Measurements from ENCODE around the gene SETDB2. TPM values are rescaled to one million over a fixed set of nuclear protein-coding genes. Genes with fewer than 3 reads are reported as not detected.

SETDB2 gene
- polyA plus RNA-seq, 3 donors = 4.8 to 6.8 (median 6.4) TPM

GRCh38 chr13:49424011-49424560 lies 20.0 kb upstream of the SETDB2 start:
- Mint-ChIP-seq H3K27me3 (ENCODE audit: low read depth in 3 of 3) (no peaks in the 10 kb centered on the region), H3K4me3 (no peak overlapping the region), H3K4me1 (peaks cover 10% of the 10 kb centered on the region), H3K36me3 (peaks cover 0 to 5% of the 10 kb centered on the region in 2 donors), H3K9me3 (peaks cover 0 to 8% (median 2%) of the 10 kb centered on the region in 7 donors), H3K27ac (peak overlapping the region in 1 of 7 donors; percentile 30)
- H3K27ac ChIP-seq (ENCODE audit: low read depth in 1 of 2, low read length in 2 of 2) = no peak overlapping the region
- intact Hi-C loops (cut with micrococcal nuclease) = no loop called here
- H3K79me2 ChIP-seq (ENCODE audit: insufficient read depth, low read length) = no peaks in the 10 kb centered on the region
- no peaks in the 10 kb centered on the region for H3K27me3 ChIP-seq (ENCODE audit: control insufficient read depth in 2 of 2, insufficient read depth in 2 of 2, low read length in 2 of 2)
- H3K9me3 ChIP-seq (replicated peaks in 1 of 2; ENCODE audit: control insufficient read depth in 1 of 2, insufficient read depth in 1 of 2, low read length in 2 of 2) = no peaks in the 10 kb centered on the region
- H3K4me1 ChIP-seq (ENCODE audit: control insufficient read depth in 1 of 2, insufficient read depth in 2 of 2, low read length in 2 of 2) = peaks cover 7 to 10% of the 10 kb centered on the region in 2 donors
- no peaks in the 10 kb centered on the region for H4K20me1 ChIP-seq (ENCODE audit: insufficient read depth, low read length)
- H3K36me3 ChIP-seq (replicated peaks in 1 of 2; ENCODE audit: control insufficient read depth in 1 of 2, insufficient read depth in 2 of 2, low read length in 2 of 2) = no peaks in the 10 kb centered on the region
- DNase-seq = no peak
- no peak overlapping the region for H3K9ac ChIP-seq (ENCODE audit: insufficient read depth, low read length, poor library complexity, severe bottlenecking)
- no peak overlapping the region for H3K4me3 ChIP-seq (replicated peaks in 1 of 3; ENCODE audit: low read depth in 2 of 3, low read length in 3 of 3)
- TF ChIP-seq CTCF (IDR thresholded peaks at IDR 0.05) = no peak
- H3K4me2 ChIP-seq (replicated peaks; ENCODE audit: extremely low read depth, low read length, poor library complexity, severe bottlenecking) = no peak overlapping the region
- WGBS (ENCODE audit: insufficient coverage) = 57% methylated on average over 3 of the region's 7 CpGs
- no peak overlapping the region for H2AFZ ChIP-seq (ENCODE audit: insufficient read depth, low read depth, low read length, poor library complexity, severe bottlenecking)

GRCh38 chr13:49428041-49428763 lies 15.9 kb upstream of the SETDB2 start:
- no peaks in the 10 kb centered on the region for H3K27me3 Mint-ChIP-seq (ENCODE audit: low read depth in 3 of 3)
- Histone ChIP-seq H4K20me1 (ENCODE audit: insufficient read depth, low read length) (no peaks in the 10 kb centered on the region), H3K79me2 (ENCODE audit: insufficient read depth, low read length) (no peaks in the 10 kb centered on the region), H3K4me3 (replicated peaks in 1 of 3; ENCODE audit: low read depth in 2 of 3, low read length in 3 of 3) (peak overlapping the region in 1 of 3 experiments; percentile 6), H3K27me3 (ENCODE audit: control insufficient read depth in 2 of 2, insufficient read depth in 2 of 2, low read length in 2 of 2) (no peaks in the 10 kb centered on the region), H3K4me2 (replicated peaks; ENCODE audit: extremely low read depth, low read length, poor library complexity, severe bottlenecking) (peak overlapping the region; percentile 19), H3K4me1 (ENCODE audit: control insufficient read depth in 1 of 2, insufficient read depth in 2 of 2, low read length in 2 of 2) (peaks cover 7 to 10% of the 10 kb centered on the region in 2 donors), H3K9me3 (replicated peaks in 1 of 2; ENCODE audit: control insufficient read depth in 1 of 2, insufficient read depth in 1 of 2, low read length in 2 of 2) (no peaks in the 10 kb centered on the region), H3K27ac (ENCODE audit: low read depth in 1 of 2, low read length in 2 of 2) (peak overlapping the region in 1 of 2 donors; percentile 47), H3K9ac (ENCODE audit: insufficient read depth, low read length, poor library complexity, severe bottlenecking) (no peak overlapping the region), H3K36me3 (replicated peaks in 1 of 2; ENCODE audit: control insufficient read depth in 1 of 2, insufficient read depth in 2 of 2, low read length in 2 of 2) (peaks cover 0 to 10% of the 10 kb centered on the region in 2 donors), H2AFZ (ENCODE audit: insufficient read depth, low read depth, low read length, poor library complexity, severe bottlenecking) (peak overlapping the region; percentile 54)
- no CpG with 5 or more reads among the region's 2 CpGs for WGBS (ENCODE audit: insufficient coverage)
- intact Hi-C loops (cut with micrococcal nuclease) = no loop called here
- no peak for TF ChIP-seq CTCF (IDR thresholded peaks at IDR 0.05)
- DNase-seq = peak; percentile 14 to 58 (median 47)
- peaks cover 8% of the 10 kb centered on the region for H3K4me1 Mint-ChIP-seq
- H3K27ac Mint-ChIP-seq = peak overlapping the region in 4 of 7 donors; percentile 35 to 76 (median 58)
- peaks cover 0 to 7% (median 2%) of the 10 kb centered on the region in 7 donors for H3K9me3 Mint-ChIP-seq
- H3K36me3 Mint-ChIP-seq = peaks cover 10 to 12% of the 10 kb centered on the region in 2 donors
- peak overlapping the region in 1 of 2 donors; percentile 63 for H3K4me3 Mint-ChIP-seq

Data from CD14-positive monocyte (primary cell).